NT2/D1 (cell line): ENCODE data around the gene DOCK6.

ENCODE experiments used
- DNase-seq: peaks from one replicate; pipeline ENCODE4 v3.0.0-alpha.2; 2011; ENCODE audit warnings: low read depth, low spot score
- H3K27me3 ChIP-seq: 2 replicates; pipeline ENCODE4 v1.6.0; 2011; ENCODE audit warnings: mild to moderate bottlenecking; ENCODE audit not compliant: insufficient read length, insufficient read depth
- H3K36me3 ChIP-seq: 2 replicates; pipeline ENCODE4 v1.6.1; 2011; ENCODE audit warnings: mild to moderate bottlenecking, low read length, mixed read lengths; ENCODE audit not compliant: insufficient read depth, insufficient read length
- H3K4me1 ChIP-seq: 2 replicates; pipeline ENCODE4 v1.5.1; 2011; ENCODE audit not compliant: insufficient read depth, insufficient read length
- H3K4me3 ChIP-seq: 2 replicates; pipeline ENCODE4 v1.5.1; 2011; ENCODE audit warnings: low read depth; ENCODE audit not compliant: insufficient read length
- H3K9ac ChIP-seq: 2 replicates; pipeline ENCODE4 v1.6.0; 2011; ENCODE audit warnings: low read depth; ENCODE audit not compliant: insufficient read length
- H3K9me3 ChIP-seq: 2 replicates; pipeline ENCODE4 v1.5.1; 2011; ENCODE audit warnings: mild to moderate bottlenecking, low read length; ENCODE audit not compliant: insufficient read depth
- SUZ12 ChIP-seq: IDR thresholded peaks from 2 replicates; pipeline ENCODE4 v1.6.1; 2011; ENCODE audit not compliant: insufficient read length, insufficient read depth; ENCODE audit errors: extremely low read depth
- YY1 ChIP-seq: IDR thresholded peaks from 2 replicates; pipeline ENCODE4 v1.6.1; 2011; ENCODE audit not compliant: insufficient read length, insufficient read depth
- ZNF274 ChIP-seq: IDR thresholded peaks from 2 replicates; pipeline ENCODE4 v1.6.1; 2011; ENCODE audit warnings: mild to moderate bottlenecking, low read depth, low read length

The DOCK6 gene

GRCh38 chr19:11236324-11237301 is 25.7 kb downstream of the DOCK6 start:
- H3K9me3 ChIP-seq, result no peaks in the 10 kb centered on the region
- H3K4me3 ChIP-seq, result no peak overlapping the region
- H3K27me3 ChIP-seq, result no peaks in the 10 kb centered on the region
- H3K36me3 ChIP-seq, result peaks cover 55% of the 10 kb centered on the region
- TF ChIP-seq SUZ12 (no peak), ZNF274 (no peak), YY1 (no peak)
- DNase-seq, result no peak
- H3K4me1 ChIP-seq, result peaks cover 14% of the 10 kb centered on the region
- H3K9ac ChIP-seq, result peak overlapping the region; percentile 44

GRCh38 chr19:11234486-11235075 is 27.7 kb downstream of the DOCK6 start:
- DNase-seq, result no peak
- Histone ChIP-seq H3K27me3 (no peaks in the 10 kb centered on the region), H3K36me3 (peaks cover 59% of the 10 kb centered on the region), H3K4me1 (peaks cover 10% of the 10 kb centered on the region), H3K9ac (no peak overlapping the region), H3K4me3 (no peak overlapping the region), H3K9me3 (no peaks in the 10 kb centered on the region)
- TF ChIP-seq YY1 (no peak), SUZ12 (no peak), ZNF274 (no peak)

DNA sequence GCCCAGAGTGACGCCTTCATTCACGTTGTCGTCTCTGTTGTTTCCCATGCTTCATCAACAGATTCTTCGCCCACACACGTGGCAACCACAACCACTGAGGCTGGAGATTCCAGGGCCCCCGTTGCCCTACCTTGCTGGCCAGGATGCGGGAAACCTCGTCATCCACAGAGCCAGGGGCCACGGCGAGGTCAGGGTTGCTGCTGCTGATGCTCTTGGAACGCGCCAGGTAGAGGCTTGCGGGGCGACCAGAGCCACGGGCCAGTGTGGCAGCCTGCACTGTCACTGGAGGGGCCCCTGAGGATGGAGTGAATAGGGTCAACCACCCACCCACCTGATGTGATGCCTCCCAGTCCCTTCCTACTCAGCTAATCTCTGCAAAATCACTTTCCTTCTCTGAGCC is 29.3 kb downstream of the DOCK6 start:
- Histone ChIP-seq H3K27me3 (no peaks in the 10 kb centered on the region), H3K36me3 (peaks cover 44% of the 10 kb centered on the region), H3K9ac (no peak overlapping the region), H3K4me1 (peaks cover 19% of the 10 kb centered on the region), H3K9me3 (no peaks in the 10 kb centered on the region), H3K4me3 (no peak overlapping the region)
- TF ChIP-seq SUZ12 (no peak), YY1 (no peak), ZNF274 (no peak)
- DNase-seq, result no peak

GRCh38 chr19:11232555-11232954 is 29.8 kb downstream of the DOCK6 start:
- peaks cover 20% of the 10 kb centered on the region for H3K4me1 ChIP-seq
- DNase-seq, result no peak
- no peak overlapping the region for H3K4me3 ChIP-seq
- H3K36me3 ChIP-seq, result peaks cover 39% of the 10 kb centered on the region
- H3K9me3 ChIP-seq, result no peaks in the 10 kb centered on the region
- H3K9ac ChIP-seq, result no peak overlapping the region
- TF ChIP-seq SUZ12 (no peak), ZNF274 (no peak), YY1 (no peak)
- no peaks in the 10 kb centered on the region for H3K27me3 ChIP-seq

GRCh38 chr19:11230621-11231386 is 31.5 kb downstream of the DOCK6 start:
- Histone ChIP-seq H3K9ac (no peak overlapping the region), H3K36me3 (peaks cover 36% of the 10 kb centered on the region), H3K9me3 (no peaks in the 10 kb centered on the region), H3K4me3 (no peak overlapping the region), H3K4me1 (peaks cover 10% of the 10 kb centered on the region), H3K27me3 (no peaks in the 10 kb centered on the region)
- TF ChIP-seq SUZ12 (no peak), ZNF274 (no peak), YY1 (no peak)
- DNase-seq, result no peak

DNA sequence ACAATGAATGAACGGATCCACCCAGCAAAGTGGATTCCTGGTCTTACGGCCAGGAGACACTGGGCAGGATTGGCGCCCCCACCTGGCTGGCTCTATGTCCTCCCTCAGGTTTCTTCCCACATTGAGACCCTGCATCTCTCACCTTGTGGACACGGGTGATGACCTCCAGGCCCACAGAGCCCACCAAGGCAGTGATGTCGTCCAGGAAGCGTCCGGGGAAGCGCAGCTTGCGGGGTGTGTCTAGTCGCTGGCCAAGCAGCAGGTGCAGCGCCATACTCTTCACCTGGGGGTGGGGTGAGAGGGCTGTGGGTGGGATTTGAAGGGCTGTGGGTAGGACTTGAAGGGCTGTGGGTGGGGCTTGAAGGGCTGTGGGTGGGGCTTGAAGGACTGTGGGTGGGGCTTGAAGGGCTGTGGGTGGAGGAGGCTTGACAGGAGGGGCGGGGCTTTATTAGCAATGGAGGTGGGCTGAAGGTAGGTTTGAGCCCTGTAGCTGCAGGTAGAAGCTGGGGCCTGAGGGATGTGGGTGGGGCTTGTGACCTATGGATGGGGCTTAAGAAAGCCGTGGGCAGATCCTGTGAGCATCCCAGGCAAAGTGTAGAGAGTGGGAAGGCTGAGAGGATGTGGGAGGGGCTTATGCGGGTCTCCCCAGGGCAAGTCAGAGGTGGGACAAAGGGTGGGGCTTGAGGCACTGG is 35.0 kb downstream of the DOCK6 start:
- Histone ChIP-seq H3K4me3 (no peak overlapping the region), H3K4me1 (peaks cover 10% of the 10 kb centered on the region), H3K36me3 (peaks cover 33% of the 10 kb centered on the region), H3K9me3 (no peaks in the 10 kb centered on the region), H3K9ac (no peak overlapping the region), H3K27me3 (no peaks in the 10 kb centered on the region)
- peak; percentile 72 for DNase-seq
- TF ChIP-seq YY1, result no peak
